Iris pigment epithelial cell (primary cell): ENCODE measurements around the gene BBS1.
"Not testable (repeated sequence)": the region's sequence is repeated elsewhere in the genome, so short reads cannot be mapped to it uniquely, and the experiment has no call there.

ENCODE experiments used
- DNase-seq: peaks from one replicate; pipeline ENCODE4 v3.0.0-alpha.2; 2011; ENCODE audit warnings: low read depth

Gene BBS1

GRCh38 chr11:66510271-66510989 lies at the start of gene BBS1:
Gene BBS1, plus strand, starts transcription at chr11:66510635. Its CDS starts 25 bp downstream, at chr11:66510660.
- DNase-seq, result peak; percentile 79

- no peak for DNase-seq
Measured at GRCh38 chr11:66462010-66462409, 48.4 kb upstream of the BBS1 start.

- DNase-seq, result no peak
Measured at GRCh38 chr11:66462911-66463310, 47.5 kb upstream of the BBS1 start.

- DNase-seq, result not testable (repeated sequence)
Measured at GRCh38 chr11:66464116-66464515, 46.3 kb upstream of the BBS1 start.

GRCh38 chr11:66464916-66465315 lies 45.5 kb upstream of the BBS1 start:
- DNase-seq, result no peak

DNA sequence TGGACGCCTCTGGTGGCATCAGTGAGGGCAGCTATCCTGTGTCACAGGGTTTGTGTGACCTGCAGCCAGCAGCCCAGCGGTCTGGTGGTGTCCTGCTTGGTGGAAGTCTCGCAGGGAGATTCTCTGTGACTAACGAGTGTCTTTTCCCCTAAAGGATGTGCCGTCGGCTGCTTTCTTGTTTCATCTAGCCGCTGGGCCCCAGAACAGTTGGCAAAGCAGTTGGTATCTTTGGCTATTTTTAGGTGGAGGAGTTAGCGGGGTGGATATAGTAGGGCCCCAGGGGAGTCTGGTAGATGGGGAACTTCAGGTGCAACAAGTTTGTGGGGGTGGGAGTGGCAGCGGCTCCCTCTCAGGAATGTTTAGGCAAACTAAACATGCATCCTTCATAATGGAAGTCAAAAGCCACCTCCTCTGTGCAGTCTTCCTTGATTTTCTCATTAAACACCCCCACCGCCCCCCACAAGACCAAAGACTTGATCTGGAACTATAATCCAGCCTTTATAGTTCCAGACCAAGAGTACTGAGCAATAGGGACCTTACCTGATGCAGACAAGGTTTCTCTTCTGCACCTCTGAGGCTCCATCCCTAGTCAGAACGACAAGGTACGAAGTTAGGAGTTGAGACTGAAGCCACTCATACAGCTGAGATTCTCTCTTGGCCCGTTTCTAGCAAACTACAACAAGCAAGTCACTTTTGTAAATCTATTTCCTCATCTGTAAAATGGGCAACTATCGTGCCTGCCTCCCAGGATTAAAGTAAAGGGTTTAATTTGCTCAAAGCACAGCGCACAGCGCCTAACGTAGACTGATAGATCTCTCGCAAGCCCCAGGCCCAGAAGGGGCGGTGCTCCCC lies 44.8 kb upstream of the BBS1 start:
- no peak for DNase-seq

DNA sequence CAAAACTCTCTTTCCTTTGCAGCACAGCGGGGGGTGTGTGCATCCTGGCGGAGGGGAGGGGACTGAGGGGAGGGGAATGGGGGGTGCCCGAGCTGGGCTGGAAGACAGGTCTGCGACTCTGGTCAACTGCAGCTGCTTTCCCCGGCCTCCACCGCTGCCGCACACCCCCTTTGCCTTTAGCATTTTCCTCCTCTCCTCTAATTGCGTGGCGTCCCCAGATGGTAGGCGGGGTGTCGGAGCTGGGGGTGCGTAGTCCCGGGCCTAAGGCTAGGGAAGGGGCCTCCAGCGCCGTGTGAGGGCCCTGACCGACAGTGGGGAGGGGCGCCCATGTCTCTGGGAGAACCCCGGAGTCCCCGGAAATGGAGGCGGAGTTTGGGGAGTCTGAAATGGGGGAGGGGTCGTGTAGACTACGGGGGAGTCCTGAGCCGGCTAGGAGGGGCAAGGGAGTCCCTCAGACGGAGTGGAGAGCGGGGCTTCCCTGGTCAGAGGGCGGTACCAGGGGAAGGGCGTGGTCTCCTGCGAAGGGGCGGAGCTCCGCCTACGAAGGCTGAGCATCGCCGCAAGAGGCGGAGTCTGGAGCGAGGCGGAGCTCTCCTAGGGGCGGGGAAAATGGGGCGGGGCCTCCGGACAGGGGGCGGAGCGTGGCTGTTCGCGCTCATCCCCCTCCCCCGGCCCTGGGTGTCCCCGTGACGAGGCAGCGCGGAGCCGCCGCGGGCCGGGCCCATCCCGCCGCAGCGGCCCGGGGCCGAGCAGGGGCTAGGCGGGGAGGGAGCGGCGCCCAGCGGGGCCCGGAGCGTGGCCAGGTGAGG lies 44.0 kb upstream of the BBS1 start, which contains the start of gene PELI3:
Gene PELI3 (plus strand): TSS at position 681 of the 809 bp plus-strand sequence. CDS start 1,224 bp downstream, outside the sequence.
- DNase-seq, result peak; percentile 92

GRCh38 chr11:66467034-66467659 lies 43.3 kb upstream of the BBS1 start:
- DNase-seq, result peak; percentile 40

GRCh38 chr11:66467756-66468155 lies 42.7 kb upstream of the BBS1 start:
- no peak for DNase-seq

- DNase-seq, result no peak
Measured at GRCh38 chr11:66468691-66469090, 41.7 kb upstream of the BBS1 start.

GRCh38 chr11:66469441-66469840 lies 41.0 kb upstream of the BBS1 start:
- DNase-seq, result no peak

DNA sequence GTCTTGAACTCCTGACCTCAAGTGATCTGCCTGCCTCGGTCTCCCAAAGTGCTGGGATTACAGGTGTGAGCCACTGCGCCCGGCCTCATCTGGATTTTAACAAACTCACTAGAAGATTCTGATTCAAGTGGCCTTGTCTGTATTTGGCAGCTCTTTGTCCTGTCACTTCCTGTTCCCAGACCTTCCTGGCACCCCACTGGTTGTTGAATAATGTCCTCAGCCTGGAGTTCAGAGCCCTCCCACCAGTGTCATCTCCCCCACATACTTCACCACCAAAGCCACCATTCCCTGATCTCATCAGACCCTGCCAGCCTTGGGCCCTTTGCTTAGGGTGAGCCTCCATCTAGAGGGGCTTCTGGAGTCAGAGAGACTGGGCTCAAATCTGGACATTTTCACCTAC lies 40.4 kb upstream of the BBS1 start:
- DNase-seq, result no peak

GRCh38 chr11:66471142-66471541 lies 39.3 kb upstream of the BBS1 start:
- DNase-seq, result no peak

GRCh38 chr11:66472054-66472453 lies 38.4 kb upstream of the BBS1 start:
- DNase-seq, result no peak

- no peak for DNase-seq
Measured at GRCh38 chr11:66473167-66473566, 37.3 kb upstream of the BBS1 start.

- no peak for DNase-seq
Measured at GRCh38 chr11:66473608-66474515, 36.6 kb upstream of the BBS1 start.

GRCh38 chr11:66475349-66476172 lies 34.9 kb upstream of the BBS1 start:
- DNase-seq, result no peak

- no peak for DNase-seq
Measured at GRCh38 chr11:66476173-66476840, 34.1 kb upstream of the BBS1 start.

DNA sequence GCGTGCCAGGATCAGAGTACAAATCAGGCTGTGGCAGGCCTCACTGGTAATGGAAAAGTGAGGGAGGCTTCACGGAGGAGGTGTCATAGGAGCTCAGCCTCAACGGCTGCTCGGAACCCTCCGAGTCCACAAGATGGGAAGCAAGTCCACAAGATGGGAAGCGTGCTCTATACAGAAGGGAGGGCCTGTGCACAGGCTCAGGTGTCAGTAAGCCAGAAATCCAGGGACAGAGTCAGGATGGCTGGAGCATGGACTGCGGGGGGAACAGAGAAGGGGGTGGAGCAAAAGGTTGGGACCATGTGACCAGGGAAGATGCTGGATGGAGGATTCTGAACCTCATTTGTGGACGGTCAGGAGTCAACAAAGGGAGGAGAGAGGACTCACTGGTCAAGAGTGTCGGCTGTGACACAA lies 33.6 kb upstream of the BBS1 start:
- no peak for DNase-seq
